Adrenal gland (tissue), 12 donors: Measurements from ENCODE around the gene KRT76. TPM values are rescaled to one million over a fixed set of nuclear protein-coding genes. Genes with fewer than 3 reads are reported as not detected.
"Not testable (repeated sequence)": the region's sequence is repeated elsewhere in the genome, so short reads cannot be mapped to it uniquely, and the experiment has no call there.

Experiments
- DNase-seq, 7 donors: peaks; one replicate each; pipeline ENCODE4 v3.0.0-alpha.2; 2019 to 2020
- H3K27ac ChIP-seq, 5 donors: fragments of 200-600 bp; sonication (generic) in 4 of 5; 1 replicate in 3 of 5; 2 replicates in 2 of 5; pipeline versions ENCODE4 v1.5.1 to v1.8.0; 2016 to 2020; ENCODE audit warnings: mild to moderate bottlenecking in 1 of 5
- H3K27me3 ChIP-seq: fragments of 200-600 bp; 2 replicates; pipeline ENCODE4 v1.8.0; 2021
- H3K36me3 ChIP-seq, 2 donors: fragments of 200-600 bp; replicated peaks in 1 of 2; 1 replicate in 1 of 2; 2 replicates in 1 of 2; pipeline versions ENCODE4 v1.5.1 to v1.8.0; 2018 to 2022
- H3K4me1 ChIP-seq, 2 donors: fragments of 200-600 bp; replicated peaks in 1 of 2; 1 replicate in 1 of 2; 2 replicates in 1 of 2; pipeline versions ENCODE4 v1.5.1 to v1.8.0; 2018 to 2021
- H3K4me3 ChIP-seq, 4 donors: fragments of 200-600 bp; sonication (generic) in 3 of 4; one replicate each; pipeline ENCODE4 v1.5.1; 2016 to 2018
- H3K9me3 ChIP-seq, 3 donors: fragments of 200-600 bp; sonication (generic) in 1 of 3; replicated peaks in 1 of 3; 1 replicate in 2 of 3; 2 replicates in 1 of 3; pipeline versions ENCODE4 v1.5.1 to v1.8.0; 2016 to 2021
- CTCF ChIP-seq, 6 experiments: fragments of 450-650 bp in 4 of 6; fragments of 200-600 bp in 2 of 6; sonication (generic) in 1 of 6; IDR thresholded peaks; 1 replicate in 5 of 6; 2 replicates in 1 of 6; pipeline versions ENCODE4 v1.5.1 to v1.8.0; 2016 to 2021; ENCODE audit warnings: antibody characterized with exemption in 6 of 6, mild to moderate bottlenecking in 2 of 6, moderate library complexity in 1 of 6
- POLR2A ChIP-seq, 2 donors: fragments of 450-650 bp; IDR thresholded peaks; one replicate each; pipeline ENCODE4 v1.6.1; 2017; ENCODE audit warnings: antibody characterized with exemption in 2 of 2, mild to moderate bottlenecking in 2 of 2, moderate library complexity in 1 of 2
- WGBS, 4 donors: extraction: QIAGEN DNeasy Blood & Tissue Kit in 2 of 4; methylation state at CpG; one replicate each; pipeline versions ENCODE4 v1.1.5 to v1.1.7; 2013 to 2017; 5-methylcytosine and 5-hydroxymethylcytosine counted together
- intact Hi-C, 2 donors: fragments of 100-400 bp; cut with DNase I; formaldehyde crosslinking; loops; one replicate each; pipeline versions ENCODE4 v1.14.1 to v1.15.0; 2022 to 2023
- polyA plus RNA-seq, 3 donors: library from polyadenylated mRNA; stranded (reverse); fragments of 200-250 nt in 2 of 3; fragments of 350-450 nt in 1 of 3; fragmentation: Illumina TruSeq in 1 of 3; extraction: RNeasy Lipid Tissue Mini Kit (QIAGEN cat#74804) in 1 of 3; gene quantifications; one replicate each; pipeline ENCODE4 v1.2.3, GENCODE V29; 2013 to 2014
- total RNA-seq, 9 donors: library from RNA; depleted of rRNA in 4 of 9; stranded (reverse); fragments of >200 nt in 4 of 9; fragments of 120-200 nt in 1 of 9; fragmentation: NEBNext Ultra II Directional in 1 of 9; extraction: Animal tissue kit (Norgen Biotek cat#: 25700) in 1 of 9; gene quantifications; one replicate each; pipeline versions ENCODE4 v1.1.0 to v1.2.4, GENCODE V29; 2013 to 2023
- donor health status: healthy with polysubstance abuse.
- donor health status: Bipolar disorder and iron deficiency.
- donor health status: DM: yes; HTN: yes; CAD: no.
- donor health status: DM: no; HTN: no; CAD: no.
- donor health status: DM: no; HTN: no; CAD: no.
- donor health status: DM: yes; HTN: yes; CAD: no.

The KRT76 gene
- total and polyA plus RNA-seq, 12 donors, result not detected

- no peak overlapping the region for H3K4me3 ChIP-seq
- peaks cover 3% of the 10 kb centered on the region for H3K27me3 ChIP-seq
- H3K27ac ChIP-seq, result no peak overlapping the region
- no peaks in the 10 kb centered on the region for H3K4me1 ChIP-seq
- no peak for TF ChIP-seq CTCF (IDR thresholded peaks at IDR 0.05)
- no peak for TF ChIP-seq POLR2A (IDR thresholded peaks at IDR 0.05)
- no peaks in the 10 kb centered on the region for H3K36me3 ChIP-seq
- intact Hi-C loops, result no loop called here
- no peak for DNase-seq
- H3K9me3 ChIP-seq, result no peaks in the 10 kb centered on the region
Observed at GRCh38 chr12:52797529-52797894, 20.4 kb upstream of the KRT76 start.

GRCh38 chr12:52796839-52797528 lies 19.8 kb upstream of the KRT76 start:
- H3K9me3 ChIP-seq, result no peaks in the 10 kb centered on the region
- H3K4me3 ChIP-seq, result no peak overlapping the region
- no peaks in the 10 kb centered on the region for H3K4me1 ChIP-seq
- peaks cover 3% of the 10 kb centered on the region for H3K27me3 ChIP-seq
- H3K27ac ChIP-seq, result no peak overlapping the region
- H3K36me3 ChIP-seq, result no peaks in the 10 kb centered on the region
- 84% methylated on average over 3 of the region's 3 CpGs; no CpG with 5 or more reads in 2 of the 4 donors for WGBS, 4 donors
- intact Hi-C loops, result no loop called here
- no peak for DNase-seq
- no peak for TF ChIP-seq POLR2A (IDR thresholded peaks at IDR 0.05)
- TF ChIP-seq CTCF (IDR thresholded peaks at IDR 0.05), result no peak

GRCh38 chr12:52796429-52796794 lies 19.3 kb upstream of the KRT76 start:
- Histone ChIP-seq H3K9me3 (no peaks in the 10 kb centered on the region), H3K27me3 (peaks cover 3% of the 10 kb centered on the region), H3K36me3 (no peaks in the 10 kb centered on the region), H3K4me3 (no peak overlapping the region), H3K27ac (no peak overlapping the region), H3K4me1 (no peaks in the 10 kb centered on the region)
- no peak for DNase-seq
- intact Hi-C loops, result no loop called here
- no peak for TF ChIP-seq CTCF (IDR thresholded peaks at IDR 0.05)
- no peak for TF ChIP-seq POLR2A (IDR thresholded peaks at IDR 0.05)
- WGBS, 4 donors, result 88 to 100% (median 98%) methylated on average over 3 of the region's 3 CpGs

GRCh38 chr12:52795694-52796428 lies 18.7 kb upstream of the KRT76 start, which contains the start of gene KRT3:
TSS of gene KRT3 (minus strand) at chr12:52796117. CDS start at chr12:52796042, 75 bp downstream.
- DNase-seq, result no peak
- Histone ChIP-seq H3K4me1 (no peaks in the 10 kb centered on the region), H3K27ac (no peak within 1 kb of the TSS), H3K9me3 (no peaks in the 10 kb centered on the region), H3K27me3 (peaks cover 9% of the 10 kb centered on the region), H3K36me3 (no peaks in the 10 kb centered on the region), H3K4me3 (no peak within 1 kb of the TSS)
- WGBS, 4 donors, result 84 to 93% (median 88%) methylated on average over 9 to 17 of the region's 17 CpGs
- TF ChIP-seq CTCF (IDR thresholded peaks at IDR 0.05), result no peak
- no peak for TF ChIP-seq POLR2A (IDR thresholded peaks at IDR 0.05)
- intact Hi-C loops, result no loop called here

- H3K4me3 ChIP-seq, H3K27ac ChIP-seq, H3K4me1 ChIP-seq, intact Hi-C loops, H3K9me3 ChIP-seq, DNase-seq, H3K36me3 ChIP-seq: not testable (repeated sequence)
- 88 to 100% (median 90%) methylated on average over 1 to 2 of the region's 2 CpGs for WGBS, 4 donors
- H3K27me3 ChIP-seq, result peaks cover 11% of the 10 kb centered on the region
Observed at GRCh38 chr12:52795332-52795674, 18.2 kb upstream of the KRT76 start.
